ENCODE measurements around the gene SERINC4. TPM values are rescaled to one million over a fixed set of nuclear protein-coding genes. Genes with fewer than 3 reads are reported as not detected.
"Not testable (repeated sequence)": the region's sequence is repeated elsewhere in the genome, so short reads cannot be mapped to it uniquely, and the experiment has no call there.

The SERINC4 gene
- under 1 TPM; 0.14 to 0.17 TPM for total RNA-seq

DNA sequence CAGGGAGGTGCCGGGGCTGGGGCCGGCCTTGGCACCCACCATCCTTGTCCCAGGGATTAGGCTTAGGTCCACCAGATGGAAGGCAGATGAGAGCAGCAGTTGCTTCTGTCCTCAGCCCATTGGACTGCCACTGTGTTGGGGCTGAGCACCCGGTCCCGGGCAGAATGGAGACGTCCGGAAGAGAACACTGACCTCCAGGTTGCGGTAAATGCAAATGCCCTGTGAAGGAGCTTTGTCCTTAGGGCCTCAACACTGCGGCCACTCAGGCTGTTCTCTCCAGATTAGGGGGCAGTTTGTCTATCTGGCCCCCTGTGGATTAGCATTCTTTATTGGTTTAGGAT lies at the start of gene SERINC4:
TSS of gene SERINC4 (minus strand) at position 276 of the 341 bp plus-strand sequence. CDS start at position 42, 234 bp downstream.
- POLR2A ChIA-PET = interaction anchor here (0.7 to 2.5 kb wide), 12 partner anchors 8 to 737 kb away, joined by 3 to 27 read pairs (median 7); partner anchors contain the start of genes EIF3J, ELL3, MFAP1 and SERF2
- DNase-seq = no peak
- Mint-ChIP-seq H3K27me3 (no peaks in the 10 kb centered on the region), H3K4me3 (peak within 1 kb of the TSS; percentile 99), H3K9me3 (no peaks in the 10 kb centered on the region), H3K4me1 (peaks cover 43% of the 10 kb centered on the region), H3K27ac (peak within 1 kb of the TSS; percentile 99), H3K36me3 (peaks cover 44% of the 10 kb centered on the region)
- no peak for ATAC-seq (ENCODE audit: low read depth)

DNA sequence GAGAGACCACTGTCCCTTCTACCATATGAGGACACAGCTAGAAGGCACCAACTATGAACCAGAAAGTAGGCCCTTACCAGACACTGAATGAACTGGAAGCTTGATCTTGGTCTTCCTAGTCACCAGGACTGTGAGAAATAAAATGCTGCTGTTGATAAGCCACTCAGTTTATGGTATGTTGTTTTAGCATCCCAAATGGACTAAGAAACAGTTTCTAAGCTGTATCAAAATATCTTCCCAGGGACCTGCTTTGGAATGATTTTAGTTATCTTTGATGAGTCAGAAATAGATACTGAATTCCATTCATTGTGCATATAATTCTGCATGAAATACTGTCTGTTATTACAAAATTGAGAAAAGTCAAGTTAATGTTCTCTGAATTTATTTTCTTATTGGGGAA lies 45.4 kb upstream of the SERINC4 start:
- Mint-ChIP-seq H3K27me3 (no peaks in the 10 kb centered on the region), H3K4me3 (no peak overlapping the region), H3K9me3 (no peaks in the 10 kb centered on the region), H3K27ac (no peak overlapping the region), H3K4me1 (peaks cover 1% of the 10 kb centered on the region), H3K36me3 (peaks cover 26% of the 10 kb centered on the region)
- POLR2A ChIA-PET = no interaction called here
- ATAC-seq (ENCODE audit: low read depth) (no peak), DNase-seq (no peak)

DNA sequence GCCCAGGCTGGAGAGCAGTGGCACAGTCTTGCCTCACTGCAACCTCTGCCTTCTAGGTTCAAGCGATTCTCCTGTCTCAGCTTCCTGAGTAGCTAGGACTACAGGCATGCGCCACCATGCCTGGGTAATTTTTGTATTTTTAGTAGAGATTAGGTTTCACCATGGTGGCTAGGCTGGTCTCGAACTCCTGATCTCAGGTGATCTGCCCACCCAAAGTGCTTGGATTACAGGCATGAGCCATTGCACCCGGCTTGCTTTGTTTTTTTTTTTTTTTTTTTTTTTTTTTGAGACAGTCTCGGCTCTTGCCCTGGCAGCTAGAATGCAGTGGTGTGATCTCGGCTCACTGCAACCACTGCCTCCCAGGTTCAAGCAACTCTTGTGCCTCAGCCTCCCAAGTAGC lies 32.5 kb upstream of the SERINC4 start:
- Mint-ChIP-seq H3K36me3 (peaks cover 38% of the 10 kb centered on the region), H3K4me3 (peak overlapping the region; percentile 61), H3K27ac (peak overlapping the region; percentile 55), H3K4me1 (peaks cover 35% of the 10 kb centered on the region)
- H3K27me3 Mint-ChIP-seq; H3K9me3 Mint-ChIP-seq; DNase-seq; ATAC-seq (ENCODE audit: low read depth): not testable (repeated sequence)
- POLR2A ChIA-PET = interaction anchor here (0.7 to 1.7 kb wide), 2 partner anchors 10 to 39 kb away, joined by 3 read pairs; no protein-coding TSS in a partner anchor

DNA sequence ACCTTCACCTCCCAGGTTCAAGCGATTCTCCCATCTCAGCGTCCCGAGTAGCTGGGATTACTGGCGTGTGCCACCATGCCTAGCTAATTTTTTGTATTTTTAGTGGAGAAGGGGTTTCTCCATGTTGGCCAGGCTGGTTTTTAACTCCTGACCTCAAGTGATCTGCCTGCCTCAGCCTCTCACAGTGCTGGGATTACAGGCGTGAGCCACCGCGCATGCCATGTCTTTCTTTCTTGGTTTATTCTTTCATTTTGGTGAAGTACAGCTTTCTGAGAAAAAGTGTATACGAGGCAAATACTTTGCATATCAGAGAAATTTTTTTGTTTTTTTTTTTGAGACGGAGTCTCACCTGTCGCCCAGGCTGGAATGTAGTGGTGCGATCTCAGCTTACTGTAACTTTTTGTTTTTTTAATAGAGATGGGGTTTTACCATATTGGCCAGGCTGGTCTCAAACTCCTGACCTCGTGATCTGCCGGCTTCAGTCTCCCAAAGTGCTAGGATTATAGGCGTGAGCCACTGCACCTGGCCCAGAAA lies 31.6 kb upstream of the SERINC4 start:
- Mint-ChIP-seq H3K27ac (peak overlapping the region; percentile 65), H3K4me1 (peaks cover 34% of the 10 kb centered on the region), H3K36me3 (peaks cover 36% of the 10 kb centered on the region), H3K4me3 (peak overlapping the region; percentile 61)
- H3K27me3 Mint-ChIP-seq; H3K9me3 Mint-ChIP-seq; ATAC-seq (ENCODE audit: low read depth); DNase-seq: not testable (repeated sequence)
- POLR2A ChIA-PET = interaction anchor here (0.6 to 1.4 kb wide), 4 partner anchors 9 to 46 kb away, joined by 3 to 7 read pairs (median 3); partner anchors contain the start of genes HYPK and SERINC4

DNA sequence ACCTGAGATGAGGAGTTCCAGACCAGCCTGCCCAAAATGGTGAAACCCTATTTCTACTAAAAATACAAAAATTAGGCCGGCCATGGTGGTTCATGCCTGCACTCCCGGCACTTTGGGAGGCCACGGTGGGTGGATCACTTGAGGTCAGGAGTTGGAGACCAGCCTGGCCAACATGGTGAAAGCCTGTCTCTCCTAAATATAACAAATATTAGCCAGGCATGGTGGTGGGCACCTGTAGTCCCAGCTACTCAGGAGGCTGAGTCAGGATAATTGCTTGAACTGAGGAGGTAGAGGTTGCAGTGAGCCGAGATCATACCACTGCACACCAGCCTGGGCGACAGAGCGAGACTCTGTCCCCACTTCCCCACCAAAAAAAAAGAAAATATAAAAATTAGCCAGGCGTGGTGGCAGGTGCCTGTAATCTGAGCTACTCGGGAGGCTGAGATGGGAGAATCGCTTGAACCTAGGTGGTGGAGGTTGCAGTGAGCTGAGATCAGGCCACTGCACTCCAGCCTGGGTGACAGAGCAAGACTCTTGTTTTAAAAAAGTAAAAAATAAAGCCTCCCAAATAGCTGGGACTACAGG lies 30.8 kb upstream of the SERINC4 start:
- Mint-ChIP-seq H3K4me1 (peaks cover 31% of the 10 kb centered on the region), H3K36me3 (peaks cover 33% of the 10 kb centered on the region), H3K4me3 (peak overlapping the region; percentile 92)
- not testable (repeated sequence) for DNase-seq; H3K27ac Mint-ChIP-seq; ATAC-seq (ENCODE audit: low read depth); H3K9me3 Mint-ChIP-seq; H3K27me3 Mint-ChIP-seq
- POLR2A ChIA-PET = interaction anchor here (1.4 kb wide), 1 partner anchor 30 kb away, joined by 7 read pairs; the partner anchor contains the start of genes HYPK and SERINC4

DNA sequence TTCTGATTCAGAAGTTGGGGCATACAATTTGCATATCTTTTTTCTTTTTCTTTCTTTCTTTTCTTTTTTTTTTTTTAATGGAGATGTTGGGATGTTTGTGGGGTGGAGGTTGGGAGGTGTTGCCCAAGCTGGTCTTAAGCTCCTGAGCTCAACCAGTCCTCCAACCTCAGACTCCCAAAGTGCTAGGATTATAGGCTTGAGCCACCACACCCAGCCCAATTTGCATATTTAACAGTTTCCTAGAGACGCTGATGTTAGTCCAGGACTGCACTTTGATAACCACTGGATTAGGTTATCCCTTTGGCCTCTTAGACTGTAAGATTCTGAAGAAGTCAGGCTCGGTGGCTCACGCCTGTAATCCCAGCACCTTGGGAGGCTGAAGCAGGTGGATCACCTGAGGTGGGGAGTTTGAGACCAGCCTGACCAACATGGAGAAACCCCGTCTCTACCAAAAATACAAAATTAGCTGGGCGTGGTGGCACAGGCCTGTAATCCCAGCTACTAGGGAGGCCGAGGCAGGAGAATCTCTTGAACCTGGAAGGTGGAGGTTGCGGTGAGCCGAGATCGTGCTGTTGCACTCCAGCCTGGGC lies 30.0 kb upstream of the SERINC4 start:
- POLR2A ChIA-PET; ATAC-seq (ENCODE audit: low read depth); H3K27ac Mint-ChIP-seq; H3K9me3 Mint-ChIP-seq; DNase-seq; H3K27me3 Mint-ChIP-seq: not testable (repeated sequence)
- Mint-ChIP-seq H3K4me1 (peaks cover 27% of the 10 kb centered on the region), H3K4me3 (peak overlapping the region; percentile 92), H3K36me3 (peaks cover 31% of the 10 kb centered on the region)

DNA sequence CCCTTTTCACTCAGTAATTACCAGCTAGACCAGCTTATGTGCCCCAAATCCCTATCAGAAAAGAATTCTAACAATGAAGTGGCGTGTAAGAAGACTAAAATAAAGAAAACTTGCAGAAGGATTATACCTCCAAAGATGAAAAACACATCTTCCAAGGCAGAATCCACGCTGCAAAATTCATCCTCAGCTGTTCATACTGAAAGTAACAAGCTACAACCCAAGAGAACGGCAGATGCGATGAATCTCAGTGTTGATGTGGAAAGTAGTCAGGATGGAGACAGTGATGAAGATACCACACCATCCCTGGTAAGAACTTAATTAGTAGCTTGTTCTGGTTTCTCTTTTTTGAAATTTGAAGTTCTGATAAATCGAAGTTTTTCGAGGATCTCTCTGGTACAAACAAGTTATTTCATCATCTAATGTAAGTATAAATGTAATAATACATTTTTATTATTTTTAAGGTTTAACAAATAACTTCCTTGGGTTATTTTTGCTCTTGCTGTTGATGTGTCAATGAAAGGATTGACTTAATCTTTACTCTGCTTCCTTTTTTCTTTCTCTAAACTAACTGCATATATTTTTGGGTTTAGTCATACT lies 28.1 kb upstream of the SERINC4 start:
- Mint-ChIP-seq H3K27me3 (no peaks in the 10 kb centered on the region), H3K9me3 (no peaks in the 10 kb centered on the region), H3K4me3 (peak overlapping the region; percentile 92), H3K27ac (peak overlapping the region; percentile 99), H3K4me1 (peaks cover 30% of the 10 kb centered on the region), H3K36me3 (peaks cover 31% of the 10 kb centered on the region)
- no peak for ATAC-seq (ENCODE audit: low read depth)
- DNase-seq = no peak
- POLR2A ChIA-PET = interaction anchor here (0.6 to 3.1 kb wide), 7 partner anchors 9 to 709 kb away, joined by 3 to 15 read pairs (median 3); partner anchors contain the start of genes EIF3J, HYPK and SERINC4

DNA sequence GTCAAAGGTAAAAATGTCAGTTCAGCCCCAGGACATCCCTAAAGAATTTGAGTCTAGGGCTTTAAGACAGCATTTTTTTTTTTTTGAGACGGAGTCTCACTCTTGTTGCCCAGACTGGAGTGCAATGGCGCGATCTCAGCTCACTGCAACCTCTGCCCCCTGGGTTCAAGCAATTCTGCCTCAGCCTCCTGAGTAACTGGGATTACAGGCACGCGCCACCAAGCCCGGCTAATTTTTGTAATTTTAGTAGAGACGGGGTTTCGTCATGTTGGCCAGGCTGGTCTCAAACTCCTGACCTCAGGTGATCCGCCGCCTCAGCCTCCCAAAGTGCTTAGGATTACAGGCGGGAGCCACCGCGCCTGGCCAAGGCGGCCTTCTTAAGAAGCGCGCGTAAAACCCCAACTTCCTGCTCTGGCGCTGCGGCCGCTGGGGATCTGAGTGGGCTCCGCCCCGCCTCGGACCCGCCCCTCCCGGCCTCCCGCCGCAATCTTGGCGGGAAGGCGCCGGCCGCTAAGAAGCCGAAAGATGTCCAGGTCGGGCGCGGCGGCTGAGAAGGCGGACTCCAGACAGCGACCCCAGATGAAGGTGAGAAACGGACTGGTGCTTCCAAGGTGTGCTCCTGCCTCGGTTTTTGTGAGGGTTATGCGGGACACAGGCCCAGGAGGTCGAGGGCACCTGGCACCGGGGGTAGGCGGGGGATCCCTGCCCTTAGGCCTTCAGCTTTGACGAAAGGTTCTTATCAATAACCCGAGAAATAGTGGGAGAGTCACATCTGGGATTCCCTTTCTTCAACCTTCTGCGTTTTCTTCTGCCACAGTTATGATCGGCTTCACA lies 26.7 kb upstream of the SERINC4 start, which contains the start of gene WDR76:
TSS of gene WDR76 (plus strand) at position 495 of the 834 bp plus-strand sequence. CDS start at position 526, 31 bp downstream.
- Mint-ChIP-seq H3K4me1 (peaks cover 27% of the 10 kb centered on the region), H3K36me3 (peaks cover 27% of the 10 kb centered on the region), H3K27ac (peak within 1 kb of the TSS; percentile 99), H3K9me3 (no peaks in the 10 kb centered on the region), H3K4me3 (peak within 1 kb of the TSS; percentile 92), H3K27me3 (no peaks in the 10 kb centered on the region)
- peak; percentile 65 for ATAC-seq (ENCODE audit: low read depth)
- POLR2A ChIA-PET = interaction anchor here (0.7 to 3.1 kb wide), 5 partner anchors 11 to 50 kb away, joined by 3 to 15 read pairs (median 11); partner anchors contain the start of genes ELL3, HYPK and SERINC4
- DNase-seq = peak; percentile 86

DNA sequence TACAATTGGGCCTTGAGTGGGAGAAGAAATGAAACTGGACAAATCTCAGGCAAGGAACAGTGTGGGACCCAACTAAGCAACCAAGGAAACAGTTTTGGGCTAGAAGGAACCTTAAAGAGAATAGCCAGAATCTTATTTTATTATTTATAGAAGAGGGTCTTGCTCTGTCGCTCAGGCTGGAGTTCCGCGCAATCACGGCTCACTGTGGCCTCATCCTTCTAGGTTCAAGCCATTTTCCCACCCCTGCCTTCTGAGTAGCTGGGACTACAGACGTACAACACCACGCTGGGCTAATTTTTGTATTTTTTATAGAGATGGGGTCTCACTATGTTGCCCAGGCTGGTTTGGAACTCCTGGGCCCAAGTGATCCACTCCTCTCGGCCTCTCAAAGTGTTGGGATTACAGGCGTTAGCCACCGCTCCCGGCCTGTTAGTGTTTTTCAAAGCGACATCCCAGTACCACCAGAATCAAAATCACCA lies 26.0 kb upstream of the SERINC4 start:
- peaks cover 30% of the 10 kb centered on the region for H3K4me1 Mint-ChIP-seq
- POLR2A ChIA-PET = interaction anchor here (1.6 to 3.1 kb wide), 3 partner anchors 26 to 80 kb away, joined by 4 to 15 read pairs (median 7); partner anchors contain the start of genes ELL3, HYPK, PDIA3 and SERINC4
- peak overlapping the region; percentile 92 for H3K4me3 Mint-ChIP-seq
- DNase-seq (no peak), ATAC-seq (ENCODE audit: low read depth) (no peak)
- peaks cover 29% of the 10 kb centered on the region for H3K36me3 Mint-ChIP-seq
- H3K27ac Mint-ChIP-seq = peak overlapping the region; percentile 99
- H3K27me3 Mint-ChIP-seq = no peaks in the 10 kb centered on the region
- no peaks in the 10 kb centered on the region for H3K9me3 Mint-ChIP-seq

DNA sequence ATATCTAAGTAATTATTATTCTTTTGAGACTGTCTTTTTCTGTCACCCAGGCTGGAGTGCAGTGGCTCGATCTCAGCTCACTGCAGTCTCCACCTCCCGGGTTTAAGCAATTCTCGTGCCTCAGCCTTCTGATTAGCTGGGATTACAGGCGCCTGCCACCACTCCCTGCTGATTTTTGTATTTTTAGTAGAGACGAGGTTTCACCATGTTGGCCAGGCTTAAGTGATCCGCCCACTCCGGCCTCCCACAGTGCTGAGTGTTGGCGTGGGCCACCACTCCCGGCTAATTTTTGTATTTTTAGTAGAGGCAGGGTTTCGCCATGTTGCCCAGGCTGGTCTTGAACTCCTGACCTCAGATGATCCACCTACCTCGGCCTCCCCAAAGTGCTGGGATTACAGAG lies 25.3 kb upstream of the SERINC4 start:
- peak overlapping the region; percentile 15 for H3K4me3 Mint-ChIP-seq
- not testable (repeated sequence) for H3K9me3 Mint-ChIP-seq; DNase-seq; H3K27me3 Mint-ChIP-seq; ATAC-seq (ENCODE audit: low read depth)
- H3K4me1 Mint-ChIP-seq = peaks cover 31% of the 10 kb centered on the region
- H3K27ac Mint-ChIP-seq = peak overlapping the region; percentile 99
- peaks cover 29% of the 10 kb centered on the region for H3K36me3 Mint-ChIP-seq
- POLR2A ChIA-PET = interaction anchor here (0.7 to 2.2 kb wide), 11 partner anchors 9 to 640 kb away, joined by 3 to 27 read pairs (median 4); partner anchors contain the start of genes CTDSPL2, ELL3, HYPK and PDIA3

DNA sequence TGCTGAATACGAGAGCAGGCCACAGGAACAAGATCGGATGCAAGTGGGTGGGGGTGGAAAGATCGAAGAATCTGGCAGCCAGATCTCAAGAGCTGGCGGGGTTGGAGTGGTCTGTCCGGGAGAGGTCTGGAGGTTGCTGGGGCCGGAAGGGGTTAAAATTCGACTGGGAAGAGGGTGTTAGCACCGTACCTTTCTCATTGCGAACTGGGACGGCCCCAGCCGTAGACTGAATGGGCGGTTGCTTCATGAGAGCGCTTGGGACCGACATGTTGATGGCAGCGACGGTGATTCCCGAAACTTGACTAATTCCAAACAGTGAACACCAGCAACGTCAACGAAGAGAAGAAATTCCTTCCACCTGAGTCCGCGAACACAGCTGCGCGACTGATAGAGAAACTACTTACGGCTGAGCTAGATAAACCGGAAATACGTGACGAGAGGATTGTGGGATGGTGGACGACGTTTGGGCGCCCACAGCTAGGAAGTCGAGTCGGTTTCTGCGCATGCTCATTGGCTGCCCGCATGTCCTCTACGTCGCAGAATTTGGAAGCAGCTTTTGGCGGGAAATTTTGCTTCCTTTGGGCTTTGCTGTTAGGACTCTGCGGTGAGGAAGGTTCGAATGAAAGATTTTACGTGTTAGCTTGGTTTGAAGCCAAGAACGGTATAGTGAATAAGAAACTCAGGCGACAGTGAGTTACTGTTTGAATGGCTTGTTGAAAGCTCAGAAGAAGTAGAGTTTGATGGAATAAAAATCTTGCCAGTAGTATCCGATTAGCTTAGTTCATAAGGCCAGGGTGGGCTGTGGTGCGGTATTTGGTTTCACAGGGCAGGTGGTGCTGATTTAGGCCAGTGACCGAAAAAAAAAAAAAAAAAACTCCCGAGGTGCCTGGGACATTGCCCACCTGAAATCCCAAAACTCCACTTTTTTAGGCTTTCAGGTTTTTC lies 24.6 kb upstream of the SERINC4 start, which contains the start of gene MFAP1:
TSS of gene MFAP1 (minus strand) at position 389 of the 945 bp plus-strand sequence. CDS start at position 268, 121 bp downstream.
- H3K4me1 Mint-ChIP-seq = peaks cover 26% of the 10 kb centered on the region
- H3K36me3 Mint-ChIP-seq = peaks cover 25% of the 10 kb centered on the region
- DNase-seq (peak; percentile 78), ATAC-seq (ENCODE audit: low read depth) (peak; percentile 85)
- no peaks in the 10 kb centered on the region for H3K27me3 Mint-ChIP-seq
- no peaks in the 10 kb centered on the region for H3K9me3 Mint-ChIP-seq
- peak within 1 kb of the TSS; percentile 100 for H3K4me3 Mint-ChIP-seq
- H3K27ac Mint-ChIP-seq = peak within 1 kb of the TSS; percentile 99
- POLR2A ChIA-PET = interaction anchor here (0.7 to 2.2 kb wide), 13 partner anchors 9 to 639 kb away, joined by 3 to 27 read pairs (median 4); partner anchors contain the start of genes CTDSPL2, ELL3, HYPK and PDIA3
